GM10248 (cell line): ENCODE data around the gene GABRP.

Source experiments
- CTCF ChIA-PET: fragments of 300-600 bp; sonication (Branson Sonifier 250); formaldehyde crosslinking; extraction: SDS; loops from one replicate; lab custom pipeline; 2021; ENCODE audit warnings: antibody characterized with exemption; lab: Yijun Ruan, JAX
- POLR2A ChIA-PET: fragments of 350-650 bp; sonication (Branson Sonifier 250); formaldehyde crosslinking; extraction: SDS; loops from one replicate; lab custom pipeline; 2020; ENCODE audit warnings: antibody characterized with exemption; lab: Yijun Ruan, JAX
- DNase-seq: peaks from one replicate; pipeline ENCODE4 v3.0.0; 2012; ENCODE audit errors: extremely low spot score
- CTCF ChIP-seq: IDR thresholded peaks from 2 replicates; pipeline ENCODE4 v1.5.1; 2012; ENCODE audit warnings: mild to moderate bottlenecking, low read depth; ENCODE audit errors: extremely low read depth, missing control alignments, control extremely low read depth

Gene GABRP

GRCh38 chr5:170787216-170787615 lies 3.7 kb downstream of the GABRP start:
- TF ChIP-seq CTCF = no peak
- CTCF ChIA-PET = no interaction called here
- DNase-seq = no peak
- POLR2A ChIA-PET = no interaction called here

- CTCF ChIA-PET = interaction anchor here (0.7 to 1.6 kb wide), 4 partner anchors 15 to 150 kb away, joined by 3 to 5 read pairs (median 3); no protein-coding TSS in a partner anchor
These were observed 5.2 kb downstream of the GABRP start for GRCh38 chr5:170788626-170789304.

GRCh38 chr5:170791325-170791954 lies 7.9 kb downstream of the GABRP start:
- peak; percentile 44 for TF ChIP-seq CTCF
- ChIA-PET CTCF (interaction anchor here (1.0 to 4.4 kb wide), 10 partner anchors 7 to 356 kb away, joined by 3 to 37 read pairs (median 6); no protein-coding TSS in a partner anchor), POLR2A (no interaction called here)
- peak; percentile 52 for DNase-seq

More at GRCh38 chr5:170788626-170789304, 5.2 kb downstream of the GABRP start:
- POLR2A ChIA-PET = no interaction called here
- no peak for DNase-seq
- no peak for TF ChIP-seq CTCF

- ChIA-PET POLR2A (no interaction called here), CTCF (interaction anchor here (1.4 to 4.4 kb wide), 2 partner anchors 9 to 154 kb away, joined by 3 to 37 read pairs; no protein-coding TSS in a partner anchor)
- no peak for TF ChIP-seq CTCF
- no peak for DNase-seq
These were observed 9.4 kb downstream of the GABRP start for GRCh38 chr5:170792878-170793277.

- ChIA-PET POLR2A (no interaction called here), CTCF (interaction anchor here (0.6 to 1.3 kb wide), 2 partner anchors 13 to 51 kb away, joined by 3 read pairs; no protein-coding TSS in a partner anchor)
- DNase-seq = no peak
- no peak for TF ChIP-seq CTCF
These were observed 11.6 kb downstream of the GABRP start for GRCh38 chr5:170795154-170795553.

- CTCF ChIA-PET = no interaction called here
- POLR2A ChIA-PET = no interaction called here
- no peak for DNase-seq
- no peak for TF ChIP-seq CTCF
These were observed 22.1 kb downstream of the GABRP start for GRCh38 chr5:170805666-170806065.
